ENCODE results near the gene NPIPB9.
"Not testable (repeated sequence)": the region's sequence is repeated elsewhere in the genome, so short reads cannot be mapped to it uniquely, and the experiment has no call there.

Gene NPIPB9

GRCh38 chr16:28751487-28751886 is at the start of gene NPIPB9:
Gene NPIPB9 (plus strand): TSS chr16:28751787.
- DNase-seq (ENCODE audit: low read depth) = not testable (repeated sequence)

GRCh38 chr16:28704246-28704645 is 47.3 kb upstream of the NPIPB9 start:
- DNase-seq (ENCODE audit: low read depth) = not testable (repeated sequence)

GRCh38 chr16:28711220-28712083 is 40.1 kb upstream of the NPIPB9 start, which contains the start of gene EIF3C:
Gene EIF3C (plus strand): TSS chr16:28711464. CDS start chr16:28711687, 223 bp downstream.
- not testable (repeated sequence) for DNase-seq (ENCODE audit: low read depth)

GRCh38 chr16:28722852-28723650 is 28.5 kb upstream of the NPIPB9 start:
- DNase-seq (ENCODE audit: low read depth) = not testable (repeated sequence)

GRCh38 chr16:28731253-28731652 is 20.3 kb upstream of the NPIPB9 start:
- DNase-seq (ENCODE audit: low read depth) = not testable (repeated sequence)

GRCh38 chr16:28732455-28733124 is 19.0 kb upstream of the NPIPB9 start:
- not testable (repeated sequence) for DNase-seq (ENCODE audit: low read depth)

- DNase-seq (ENCODE audit: low read depth) = not testable (repeated sequence)
Measured at GRCh38 chr16:28739787-28740186, 11.8 kb upstream of the NPIPB9 start.

GRCh38 chr16:28740631-28741030 is 11.0 kb upstream of the NPIPB9 start:
- DNase-seq (ENCODE audit: low read depth) = not testable (repeated sequence)

GRCh38 chr16:28741295-28741694 is 10.3 kb upstream of the NPIPB9 start:
- DNase-seq (ENCODE audit: low read depth) = not testable (repeated sequence)

GRCh38 chr16:28746618-28747350 is 4.8 kb upstream of the NPIPB9 start:
- DNase-seq (ENCODE audit: low read depth) = not testable (repeated sequence)

GRCh38 chr16:28749997-28750465 is 1.6 kb upstream of the NPIPB9 start:
- not testable (repeated sequence) for DNase-seq (ENCODE audit: low read depth)

GRCh38 chr16:28750469-28751067 is 1.0 kb upstream of the NPIPB9 start:
- not testable (repeated sequence) for DNase-seq (ENCODE audit: low read depth)

- DNase-seq (ENCODE audit: low read depth) = not testable (repeated sequence)
Measured at GRCh38 chr16:28781697-28782096, 30.1 kb downstream of the NPIPB9 start.

- DNase-seq (ENCODE audit: low read depth) = not testable (repeated sequence)
Measured at GRCh38 chr16:28782357-28782756, 30.8 kb downstream of the NPIPB9 start.

- DNase-seq (ENCODE audit: low read depth) = peak; percentile 89
Measured at GRCh38 chr16:28802235-28803019, 50.8 kb downstream of the NPIPB9 start.

GRCh38 chr16:28807445-28808120 is 56.0 kb downstream of the NPIPB9 start:
- not testable (repeated sequence) for DNase-seq (ENCODE audit: low read depth)

- DNase-seq (ENCODE audit: low read depth) = no peak
Measured at GRCh38 chr16:28820016-28820415, 68.4 kb downstream of the NPIPB9 start.

- not testable (repeated sequence) for DNase-seq (ENCODE audit: low read depth)
Measured at GRCh38 chr16:28820546-28820945, 69.0 kb downstream of the NPIPB9 start.

GRCh38 chr16:28821874-28822519 is 70.4 kb downstream of the NPIPB9 start:
- no peak for DNase-seq (ENCODE audit: low read depth)
